ENCODE measurements around the gene RPTOR.

The RPTOR gene

DNA sequence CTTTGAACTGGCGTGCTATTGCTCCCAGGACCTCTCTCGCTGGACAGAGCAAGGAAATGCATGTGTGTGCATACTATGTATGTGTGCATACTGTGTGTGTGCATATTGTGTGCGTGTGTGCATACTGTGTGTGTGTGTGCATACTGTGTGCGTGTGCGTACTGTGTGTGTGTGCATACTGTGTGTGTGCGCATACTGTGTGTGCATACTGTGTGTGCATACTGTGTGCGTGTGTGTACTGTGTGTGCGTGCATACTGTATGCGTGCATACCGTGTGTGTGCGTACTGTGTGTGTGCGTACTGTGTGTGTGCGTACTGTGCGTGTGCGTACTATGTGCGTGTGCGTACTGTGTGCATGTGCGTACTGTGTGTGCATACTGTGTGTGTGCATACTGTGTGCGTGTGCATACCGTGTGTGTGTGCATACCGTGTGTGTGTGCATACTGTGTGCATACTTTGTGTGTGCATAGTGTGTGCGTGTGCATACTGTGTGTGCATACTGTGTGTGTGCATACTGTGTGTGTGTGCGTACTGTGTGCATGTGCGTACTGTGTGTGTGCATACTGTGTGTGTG lies 89.4 kb downstream of the RPTOR start:
- DNase-seq (ENCODE audit: insufficient read length, low spot score) (no peak), FAIRE-seq (no peak)
- no peak for TF ChIP-seq POLR2A (IDR thresholded peaks at IDR 0.05; ENCODE audit: low read depth, low read length)

DNA sequence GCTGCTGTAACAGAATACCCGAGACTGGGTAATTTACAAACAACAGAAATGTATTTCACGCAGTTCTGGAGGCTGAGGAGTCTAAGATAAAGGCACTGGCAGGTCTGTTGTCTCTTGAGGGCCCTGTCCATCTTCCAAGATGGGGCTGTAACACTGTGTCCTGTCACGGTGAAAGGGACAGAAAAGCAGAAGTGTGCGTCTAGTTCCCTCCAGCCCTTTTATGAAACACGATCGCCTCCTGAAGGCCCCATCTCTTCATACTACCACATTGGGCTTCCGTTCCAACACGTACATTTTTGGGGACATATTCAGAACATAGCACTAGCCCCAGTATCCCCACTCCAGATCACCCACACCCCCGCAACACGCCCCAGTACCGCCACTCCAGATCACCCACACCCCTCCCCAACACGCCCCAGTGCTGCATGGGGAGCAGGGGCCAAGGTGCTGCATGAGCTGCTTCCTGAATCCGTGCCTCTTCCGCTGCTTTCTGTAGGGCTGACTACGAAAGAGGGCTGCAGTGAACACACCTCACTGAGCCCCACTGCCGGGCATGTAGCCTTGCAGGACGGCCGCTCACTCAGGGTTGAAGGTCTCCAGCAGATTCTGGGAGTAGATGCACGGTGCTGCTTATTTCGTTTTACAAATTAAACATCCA lies 91.9 kb downstream of the RPTOR start:
- no peak for DNase-seq (ENCODE audit: insufficient read length, low spot score)
- TF ChIP-seq POLR2A (IDR thresholded peaks at IDR 0.05; ENCODE audit: low read depth, low read length), result no peak
- FAIRE-seq, result no peak

DNA sequence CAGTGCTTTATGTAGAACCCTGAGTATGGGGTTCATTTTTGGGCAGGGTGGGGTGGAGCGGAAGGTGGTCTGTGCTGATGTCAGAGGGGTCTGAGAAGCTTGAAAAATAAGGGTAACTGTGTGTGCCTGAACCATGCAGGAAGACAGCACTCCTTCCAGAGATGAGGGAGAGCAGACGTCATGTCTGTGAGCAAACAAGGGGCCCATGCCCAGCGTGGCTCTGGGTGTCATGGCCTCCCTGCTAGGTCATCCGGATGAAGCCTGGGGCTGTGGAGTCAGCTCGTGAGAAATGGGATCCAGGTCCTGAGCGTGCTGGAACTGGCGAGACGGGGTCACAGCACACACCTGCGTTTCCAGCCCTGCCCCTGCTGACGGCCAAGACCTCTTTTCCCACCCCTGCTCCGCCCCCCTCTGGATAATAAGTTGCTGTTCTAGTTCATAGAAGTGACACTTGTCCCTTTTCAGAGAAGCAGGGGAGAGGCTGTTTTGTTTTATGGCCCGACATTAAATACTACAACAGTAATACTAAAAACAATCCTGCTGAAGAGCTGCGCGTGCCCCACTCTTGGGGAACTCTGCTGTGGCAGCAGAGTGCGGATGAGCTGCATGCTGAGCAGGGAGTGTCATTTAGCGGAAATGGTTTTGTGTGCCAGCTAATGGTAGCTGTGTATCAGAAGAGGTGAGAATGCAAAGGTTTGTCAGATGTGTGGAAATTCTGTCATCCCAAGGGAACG lies 92.6 kb downstream of the RPTOR start:
- no peak for DNase-seq (ENCODE audit: insufficient read length, low spot score)
- FAIRE-seq, result no peak

DNA sequence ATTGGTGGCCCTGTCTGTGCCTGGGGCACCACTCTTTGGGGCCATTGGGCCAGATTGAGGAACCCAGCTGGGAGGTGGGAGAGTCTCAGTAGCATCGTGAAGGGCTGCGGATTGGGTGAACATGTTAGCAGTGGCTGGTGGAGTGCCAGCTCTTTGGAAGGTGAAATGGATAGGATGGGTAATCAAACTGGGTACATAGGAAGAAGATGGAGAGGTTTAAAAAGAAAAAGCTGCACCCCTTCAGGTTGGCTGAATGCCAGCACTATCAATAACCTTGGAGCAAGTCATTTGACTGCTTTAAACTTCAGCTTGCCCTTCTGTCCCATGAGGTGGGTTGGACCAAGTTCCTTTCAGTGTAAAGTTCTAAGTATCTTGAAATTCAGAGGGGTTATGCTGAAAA lies 95.0 kb downstream of the RPTOR start:
- TF ChIP-seq POLR2A (IDR thresholded peaks at IDR 0.05; ENCODE audit: low read depth, low read length), result no peak
- DNase-seq (ENCODE audit: insufficient read length, low spot score), result no peak
- no peak for FAIRE-seq

More for the DNA sequence above, 92.6 kb downstream of the RPTOR start:
- TF ChIP-seq POLR2A (IDR thresholded peaks at IDR 0.05; ENCODE audit: low read depth, low read length), result no peak

DNA sequence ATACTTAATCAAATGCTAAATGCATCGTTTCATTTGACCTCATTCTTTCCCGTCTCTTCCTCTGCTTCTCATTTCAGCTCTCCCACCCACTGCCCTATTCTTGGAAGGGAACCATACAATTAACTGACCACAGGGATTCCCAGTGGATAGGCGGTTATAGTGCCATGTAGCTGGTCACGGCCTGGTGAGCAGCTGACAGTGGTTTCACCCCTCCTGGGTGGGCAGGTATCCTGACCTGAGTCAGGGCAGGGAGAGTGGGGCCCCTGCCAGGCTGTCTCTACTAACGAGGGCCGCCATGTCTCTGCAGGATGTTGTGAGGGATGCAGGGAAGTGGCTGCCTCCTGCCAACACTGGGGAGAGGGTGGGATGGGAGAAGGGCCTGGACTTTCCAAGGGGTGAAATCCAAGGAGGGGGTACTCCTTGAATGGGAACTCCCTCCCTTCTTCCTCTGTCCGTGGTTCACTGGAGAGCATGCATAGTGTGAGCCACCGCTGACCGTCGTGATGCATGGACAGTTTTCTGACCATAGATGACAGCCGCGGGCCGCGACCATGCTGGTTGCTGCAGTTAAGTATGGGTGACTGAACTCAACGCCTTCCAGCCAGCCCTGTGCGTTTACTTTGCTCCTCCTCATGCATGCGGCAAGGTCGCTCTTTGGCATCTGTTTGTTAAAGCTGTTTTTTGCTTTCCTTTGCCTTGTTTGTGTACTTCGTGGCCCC lies 95.9 kb downstream of the RPTOR start:
- no peak for TF ChIP-seq POLR2A (IDR thresholded peaks at IDR 0.05; ENCODE audit: low read depth, low read length)
- FAIRE-seq (no peak), DNase-seq (ENCODE audit: insufficient read length, low spot score) (no peak)

DNA sequence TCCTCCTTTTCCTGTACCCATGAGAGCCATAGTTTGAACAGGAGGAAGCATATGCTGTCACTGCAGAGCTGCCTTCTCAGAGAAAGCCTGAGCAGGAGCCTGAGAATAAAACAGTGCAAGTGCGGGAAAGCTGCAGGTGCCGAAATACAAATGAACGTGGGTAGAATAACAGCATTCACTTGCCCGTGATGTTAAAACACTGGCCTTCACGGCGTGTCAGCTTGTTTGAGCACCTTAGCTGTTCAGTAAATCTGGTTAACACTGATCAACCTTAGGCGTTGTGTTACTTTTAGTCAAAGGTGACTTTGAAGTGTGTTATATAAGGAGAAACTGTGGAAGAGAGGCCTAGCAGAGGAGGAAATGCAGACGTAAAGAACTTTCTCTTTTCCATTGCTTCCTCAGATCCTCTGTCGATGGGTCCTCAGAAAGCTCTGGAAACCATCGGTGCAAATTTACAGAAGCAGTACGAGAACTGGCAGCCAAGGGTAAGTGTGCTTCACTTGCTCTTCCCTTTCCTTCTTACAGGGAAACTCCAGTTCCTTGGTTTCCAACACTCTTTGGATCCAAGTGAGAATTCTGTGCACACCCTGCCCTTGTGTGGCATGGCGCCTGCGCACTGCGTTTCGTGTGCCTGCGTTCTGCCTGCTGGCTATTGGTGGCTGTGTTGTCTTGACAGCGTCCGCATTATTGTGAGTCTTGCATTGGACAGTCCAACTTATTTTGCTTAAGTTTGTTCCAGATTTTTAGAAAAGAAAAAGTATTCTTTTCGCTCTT lies 98.9 kb downstream of the RPTOR start:
- DNase-seq (ENCODE audit: insufficient read length, low spot score), result no peak
- TF ChIP-seq POLR2A (IDR thresholded peaks at IDR 0.05; ENCODE audit: low read depth, low read length), result no peak

DNA sequence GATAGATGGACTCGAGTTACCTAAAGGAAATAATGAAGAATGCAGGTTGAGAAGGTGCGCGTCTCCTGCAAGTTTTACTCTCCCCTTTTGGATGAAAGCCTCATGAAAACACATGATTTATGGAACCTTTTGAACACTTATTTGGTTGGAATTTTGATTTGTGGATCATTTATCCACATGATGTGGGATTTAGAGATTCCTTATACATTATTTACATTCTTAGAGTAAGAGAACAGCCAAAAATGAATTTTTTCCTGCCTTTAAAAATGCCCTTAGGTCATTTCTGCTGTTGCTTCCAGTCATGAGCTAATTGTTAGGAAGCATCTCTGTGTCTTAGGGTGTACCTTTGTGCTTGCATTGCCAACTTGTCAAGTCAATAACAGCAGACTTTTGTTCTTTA lies 99.9 kb downstream of the RPTOR start:
- no peak for FAIRE-seq
- TF ChIP-seq POLR2A (IDR thresholded peaks at IDR 0.05; ENCODE audit: low read depth, low read length), result no peak
- DNase-seq (ENCODE audit: insufficient read length, low spot score), result no peak

More for the DNA sequence above, 98.9 kb downstream of the RPTOR start:
- no peak for FAIRE-seq

DNA sequence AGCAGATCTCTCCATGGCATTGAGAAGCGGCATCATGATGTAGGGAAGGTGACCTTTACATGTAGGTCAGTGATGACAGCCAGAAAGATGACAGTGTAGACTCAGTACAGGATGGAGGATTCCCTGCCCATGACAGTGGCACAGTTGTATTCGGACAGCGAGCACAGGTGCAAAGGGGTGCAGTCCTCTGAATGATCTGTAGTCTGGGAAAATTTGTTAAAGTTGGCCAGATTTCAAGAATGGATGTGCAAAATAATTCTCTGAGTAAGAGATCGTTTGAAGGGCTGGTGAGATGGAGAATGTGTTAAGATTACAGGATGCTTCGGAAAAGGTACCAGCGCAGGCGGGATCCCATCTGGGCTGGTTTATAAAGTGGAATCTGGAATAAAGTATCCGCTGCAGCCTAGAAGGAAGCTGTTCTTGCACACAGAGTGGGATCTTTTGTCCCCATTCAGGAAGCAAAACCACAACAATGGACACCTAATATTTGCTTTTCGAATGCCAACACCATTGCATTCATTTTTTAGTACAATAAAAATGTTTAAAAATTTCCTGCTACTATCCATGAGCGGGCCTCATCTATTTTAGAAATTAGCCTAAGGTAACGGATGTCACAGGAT lies 101.2 kb downstream of the RPTOR start:
- DNase-seq (ENCODE audit: insufficient read length, low spot score) (no peak), FAIRE-seq (no peak)
- no peak for TF ChIP-seq POLR2A (IDR thresholded peaks at IDR 0.05; ENCODE audit: low read depth, low read length)

DNA sequence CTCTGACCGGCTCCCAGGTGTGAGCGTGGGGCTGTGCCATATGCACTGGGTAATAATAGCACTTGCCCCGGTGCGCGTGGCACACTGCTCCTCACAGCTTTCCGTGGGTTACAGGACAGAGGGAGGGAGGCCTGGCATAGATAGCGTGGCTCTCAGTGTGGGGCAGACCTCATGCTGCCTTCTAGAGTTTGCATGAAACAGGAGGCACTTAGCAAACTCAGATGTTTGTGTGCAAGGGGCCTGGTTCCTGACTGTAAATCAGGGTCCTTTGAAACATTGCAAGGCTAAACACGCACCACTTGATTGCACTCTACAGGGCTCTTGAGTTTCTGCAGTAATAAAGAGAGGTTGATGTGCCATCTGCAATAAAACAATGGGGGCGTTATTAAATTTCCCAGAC lies 101.7 kb downstream of the RPTOR start:
- DNase-seq (ENCODE audit: insufficient read length, low spot score), result no peak
- FAIRE-seq, result no peak
- no peak for TF ChIP-seq POLR2A (IDR thresholded peaks at IDR 0.05; ENCODE audit: low read depth, low read length)

DNA sequence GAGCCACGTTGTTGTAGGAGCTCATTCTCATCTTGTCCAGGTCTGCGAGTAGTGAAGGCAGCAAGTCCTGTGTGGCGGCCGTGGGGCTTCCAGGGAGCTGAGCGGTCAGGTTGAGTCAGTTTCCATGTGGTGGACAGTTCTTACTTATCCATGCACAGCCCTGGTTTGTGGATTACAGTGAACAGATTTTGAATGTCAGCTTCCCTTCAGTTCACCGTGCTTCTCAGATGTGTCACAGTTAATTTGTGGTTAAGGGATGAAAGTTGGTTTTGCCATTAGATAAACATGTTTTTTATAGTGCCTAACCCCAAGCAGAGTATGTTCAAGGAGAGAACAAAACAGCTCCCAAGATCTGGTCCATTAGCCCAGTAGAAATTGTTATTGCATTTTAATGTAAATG lies 103.1 kb downstream of the RPTOR start:
- FAIRE-seq (no peak), DNase-seq (ENCODE audit: insufficient read length, low spot score) (peak; percentile 83)
- TF ChIP-seq POLR2A (IDR thresholded peaks at IDR 0.05; ENCODE audit: low read depth, low read length), result no peak

DNA sequence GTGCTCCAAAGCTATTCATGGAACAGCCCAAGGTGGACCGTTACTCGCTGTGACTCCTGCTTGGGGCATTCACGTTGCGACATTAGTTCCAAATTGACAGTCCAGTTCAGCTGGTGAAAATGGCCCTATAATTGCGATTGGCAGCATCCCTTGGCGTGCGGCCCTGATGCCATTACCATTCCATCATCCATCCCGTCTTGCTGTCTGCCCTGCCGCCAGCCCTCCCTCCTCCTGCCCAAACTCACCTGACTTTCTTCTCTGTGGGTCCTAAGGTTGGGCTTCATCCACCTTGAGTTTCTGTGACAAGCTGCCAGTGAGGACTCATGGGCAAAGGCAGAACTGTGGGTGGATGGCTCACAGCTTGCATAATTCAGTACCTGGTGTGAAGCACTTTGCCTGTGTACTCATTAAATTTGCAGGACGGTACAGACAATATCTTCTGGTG lies 104.6 kb downstream of the RPTOR start:
- DNase-seq (ENCODE audit: insufficient read length, low spot score), result no peak
- FAIRE-seq, result no peak
- TF ChIP-seq POLR2A (IDR thresholded peaks at IDR 0.05; ENCODE audit: low read depth, low read length), result no peak

DNA sequence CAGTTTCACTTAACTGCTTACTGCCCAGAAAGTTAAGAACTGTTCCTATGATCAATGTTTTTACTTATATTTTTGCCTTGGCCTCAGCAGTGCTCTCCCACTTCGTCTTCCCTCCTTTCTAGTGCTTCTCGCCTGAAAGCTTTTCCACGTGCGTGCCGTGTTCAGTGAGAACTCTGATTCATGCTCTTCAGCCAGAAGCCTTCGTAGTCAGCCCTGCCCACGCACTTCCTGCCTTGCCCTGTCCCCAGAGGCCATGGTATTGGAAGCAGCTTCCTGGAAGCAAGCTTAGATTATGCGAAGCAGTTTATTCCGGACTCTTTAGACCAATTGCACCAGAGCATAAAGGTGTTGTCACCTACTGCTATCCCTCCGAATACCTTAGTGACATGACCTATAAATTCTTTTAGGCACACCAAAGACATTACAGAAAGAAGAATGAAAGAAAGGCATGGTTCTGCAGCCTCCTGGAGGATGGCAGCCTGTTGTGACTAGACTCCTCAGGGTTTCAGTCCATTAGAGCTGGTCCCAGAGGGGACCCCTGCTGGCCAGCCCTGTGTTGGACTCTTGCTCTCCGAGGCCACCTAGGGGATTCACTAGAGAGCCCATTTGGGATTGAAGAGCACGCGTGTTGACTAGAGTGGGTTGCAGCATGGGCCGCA lies 105.2 kb downstream of the RPTOR start:
- TF ChIP-seq POLR2A (IDR thresholded peaks at IDR 0.05; ENCODE audit: low read depth, low read length), result no peak
- DNase-seq (ENCODE audit: insufficient read length, low spot score) (peak; percentile 18), FAIRE-seq (no peak)

DNA sequence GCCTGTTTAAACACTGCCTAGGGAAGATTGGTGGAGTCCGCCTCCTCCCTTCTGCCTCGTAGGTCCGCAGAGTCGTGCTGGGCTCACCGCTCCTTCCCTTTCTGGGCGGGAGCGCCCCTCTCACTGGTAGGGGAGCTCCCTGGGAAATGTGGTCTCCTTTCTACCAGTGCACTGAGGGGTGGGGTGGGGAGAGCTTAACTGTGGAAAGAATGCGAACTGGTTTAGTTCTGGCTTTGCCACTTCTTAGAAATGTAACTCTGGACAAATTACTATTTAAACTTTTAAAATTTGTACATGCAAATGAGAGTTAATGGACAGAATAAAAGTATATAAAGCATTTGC lies 105.7 kb downstream of the RPTOR start:
- TF ChIP-seq POLR2A (IDR thresholded peaks at IDR 0.05; ENCODE audit: low read depth, low read length), result no peak
- FAIRE-seq (no peak), DNase-seq (ENCODE audit: insufficient read length, low spot score) (no peak)
